Neutrophil (primary cell): ENCODE results near the gene IFT27.

Experiments used
- H3K27ac ChIP-seq: fragments of 200-600 bp; sonication (generic); 2 replicates; pipeline ENCODE4 v1.5.1; 2016; ENCODE audit warnings: mild to moderate bottlenecking, moderate library complexity
- H3K27me3 ChIP-seq: fragments of 200-600 bp; sonication (generic); 2 replicates; pipeline ENCODE4 v1.6.0; 2016; ENCODE audit warnings: mild to moderate bottlenecking
- H3K36me3 ChIP-seq: fragments of 200-600 bp; sonication (generic); 2 replicates; pipeline ENCODE4 v1.5.1; 2017
- H3K4me1 ChIP-seq, 2 experiments: fragments of 200-600 bp in 1 of 2; sonication (generic) in 1 of 2; 1 replicate in 1 of 2; 2 replicates in 1 of 2; pipeline versions ENCODE4 v1.5.1 to v1.6.1; 2013 to 2016; ENCODE audit warnings: low read depth in 1 of 2, low read length in 1 of 2, mild to moderate bottlenecking in 1 of 2, moderate library complexity in 1 of 2; ENCODE audit not compliant: control insufficient read depth in 1 of 2, insufficient read depth in 1 of 2
- H3K4me3 ChIP-seq, 2 experiments: fragments of 200-600 bp in 1 of 2; sonication (generic) in 1 of 2; 1 replicate in 1 of 2; 2 replicates in 1 of 2; pipeline ENCODE4 v1.5.1; 2013 to 2016; ENCODE audit warnings: low read depth in 1 of 2, low read length in 1 of 2, mild to moderate bottlenecking in 1 of 2, moderate library complexity in 1 of 2
- H3K9me3 ChIP-seq: fragments of 200-600 bp; sonication (generic); 2 replicates; pipeline ENCODE4 v1.5.1; 2016
- TF ChIP-seq, protein P1 (sequence below): fragments of 200-600 bp; sonication (generic); IDR thresholded peaks from 2 replicates; pipeline ENCODE4 v1.5.1; 2016; ENCODE audit warnings: antibody characterized with exemption

The IFT27 gene

DNA sequence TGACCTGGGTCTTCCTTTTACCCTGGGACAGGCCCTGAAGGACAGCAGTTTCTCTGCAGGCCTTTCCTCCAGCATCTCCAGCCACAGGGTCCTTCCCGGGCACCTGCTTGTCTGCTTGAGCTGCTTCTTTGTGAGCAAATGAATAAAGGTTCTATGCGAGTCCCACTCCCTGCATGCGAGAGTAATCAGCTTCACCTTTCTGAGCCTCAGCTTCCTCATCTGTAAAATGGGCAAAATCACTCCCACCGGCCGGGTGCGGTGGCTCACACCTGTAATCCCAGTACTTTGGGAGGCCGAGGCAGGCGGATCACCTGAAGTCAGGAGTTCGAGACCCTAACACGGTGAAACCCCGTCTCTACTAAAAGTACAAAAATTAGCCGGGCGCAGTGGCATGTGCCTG is 31.1 kb downstream of the IFT27 start:
- no peaks in the 10 kb centered on the region for H3K36me3 ChIP-seq
- no peak overlapping the region for H3K4me3 ChIP-seq
- H3K4me1 ChIP-seq: no peaks in the 10 kb centered on the region
- no peak overlapping the region for H3K27ac ChIP-seq
- no peaks in the 10 kb centered on the region for H3K9me3 ChIP-seq
- H3K27me3 ChIP-seq: peaks cover 10% of the 10 kb centered on the region
- TF ChIP-seq, protein P1, sequence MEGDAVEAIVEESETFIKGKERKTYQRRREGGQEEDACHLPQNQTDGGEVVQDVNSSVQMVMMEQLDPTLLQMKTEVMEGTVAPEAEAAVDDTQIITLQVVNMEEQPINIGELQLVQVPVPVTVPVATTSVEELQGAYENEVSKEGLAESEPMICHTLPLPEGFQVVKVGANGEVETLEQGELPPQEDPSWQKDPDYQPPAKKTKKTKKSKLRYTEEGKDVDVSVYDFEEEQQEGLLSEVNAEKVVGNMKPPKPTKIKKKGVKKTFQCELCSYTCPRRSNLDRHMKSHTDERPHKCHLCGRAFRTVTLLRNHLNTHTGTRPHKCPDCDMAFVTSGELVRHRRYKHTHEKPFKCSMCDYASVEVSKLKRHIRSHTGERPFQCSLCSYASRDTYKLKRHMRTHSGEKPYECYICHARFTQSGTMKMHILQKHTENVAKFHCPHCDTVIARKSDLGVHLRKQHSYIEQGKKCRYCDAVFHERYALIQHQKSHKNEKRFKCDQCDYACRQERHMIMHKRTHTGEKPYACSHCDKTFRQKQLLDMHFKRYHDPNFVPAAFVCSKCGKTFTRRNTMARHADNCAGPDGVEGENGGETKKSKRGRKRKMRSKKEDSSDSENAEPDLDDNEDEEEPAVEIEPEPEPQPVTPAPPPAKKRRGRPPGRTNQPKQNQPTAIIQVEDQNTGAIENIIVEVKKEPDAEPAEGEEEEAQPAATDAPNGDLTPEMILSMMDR: no peak

DNA sequence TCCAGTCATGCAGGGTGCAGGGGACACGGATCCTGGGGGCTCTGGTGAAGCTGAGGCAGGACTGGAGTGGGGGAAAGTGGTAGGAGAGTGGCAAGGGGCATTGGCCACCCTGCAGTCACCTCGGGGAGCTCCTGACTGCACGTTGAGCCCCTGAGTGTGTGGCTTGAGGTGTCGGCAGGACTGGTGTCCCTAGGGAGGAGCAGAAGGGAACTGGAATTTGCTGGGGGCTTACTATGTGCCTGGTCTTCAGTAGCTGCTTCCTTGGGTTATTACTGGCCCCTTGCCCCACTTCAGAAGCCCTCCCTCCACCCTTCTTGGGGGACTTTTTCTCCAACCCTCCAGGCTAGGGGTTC is 31.5 kb downstream of the IFT27 start:
- peaks cover 14% of the 10 kb centered on the region for H3K27me3 ChIP-seq
- H3K9me3 ChIP-seq: no peaks in the 10 kb centered on the region
- no peaks in the 10 kb centered on the region for H3K36me3 ChIP-seq
- no peak overlapping the region for H3K27ac ChIP-seq
- TF ChIP-seq, protein P1: no peak
- no peaks in the 10 kb centered on the region for H3K4me1 ChIP-seq
- H3K4me3 ChIP-seq: no peak overlapping the region

DNA sequence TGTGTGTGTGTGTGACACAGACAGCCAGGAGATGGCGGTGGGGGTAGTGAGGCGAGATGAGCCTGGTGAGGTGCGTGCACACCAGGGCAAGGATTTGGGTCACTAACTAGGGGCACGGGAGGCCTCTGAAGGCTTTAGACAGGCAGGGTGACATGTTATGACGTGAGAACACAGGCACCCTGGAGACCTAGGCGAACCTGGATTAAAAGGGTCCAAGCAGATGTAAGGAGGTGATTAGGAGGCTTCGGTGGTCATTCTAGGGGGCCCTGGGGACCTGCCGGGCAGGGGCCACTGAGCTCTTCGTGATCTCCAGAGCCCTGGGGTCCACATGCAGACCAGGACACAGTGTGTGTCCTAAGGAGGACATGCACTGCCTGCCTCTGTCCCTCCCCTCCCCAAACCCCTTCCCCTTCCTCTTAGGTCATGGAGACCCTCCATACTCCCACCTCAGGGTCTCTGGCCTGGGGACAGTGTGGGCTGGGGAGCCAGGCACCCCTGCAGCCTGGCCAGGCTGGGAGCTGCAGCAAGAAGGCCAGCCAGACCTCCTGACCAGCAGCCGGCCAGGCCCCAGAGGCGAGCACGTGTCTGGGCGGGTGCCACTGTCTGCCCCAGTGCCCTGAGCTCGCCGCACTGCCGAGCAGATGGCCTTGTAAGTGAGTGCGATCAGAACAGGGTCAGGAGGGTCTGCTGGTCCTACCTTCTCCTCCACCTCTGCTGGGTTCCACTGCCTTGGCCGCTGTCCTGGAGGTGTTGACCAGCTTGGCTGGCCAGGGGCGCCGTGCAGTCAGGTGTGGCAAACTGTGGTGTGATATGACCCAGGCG is 32.1 kb downstream of the IFT27 start:
- Histone ChIP-seq H3K4me1 (no peaks in the 10 kb centered on the region), H3K27me3 (peaks cover 18% of the 10 kb centered on the region), H3K36me3 (no peaks in the 10 kb centered on the region), H3K27ac (no peak overlapping the region), H3K9me3 (no peaks in the 10 kb centered on the region), H3K4me3 (no peak overlapping the region)
- TF ChIP-seq, protein P1: no peak

DNA sequence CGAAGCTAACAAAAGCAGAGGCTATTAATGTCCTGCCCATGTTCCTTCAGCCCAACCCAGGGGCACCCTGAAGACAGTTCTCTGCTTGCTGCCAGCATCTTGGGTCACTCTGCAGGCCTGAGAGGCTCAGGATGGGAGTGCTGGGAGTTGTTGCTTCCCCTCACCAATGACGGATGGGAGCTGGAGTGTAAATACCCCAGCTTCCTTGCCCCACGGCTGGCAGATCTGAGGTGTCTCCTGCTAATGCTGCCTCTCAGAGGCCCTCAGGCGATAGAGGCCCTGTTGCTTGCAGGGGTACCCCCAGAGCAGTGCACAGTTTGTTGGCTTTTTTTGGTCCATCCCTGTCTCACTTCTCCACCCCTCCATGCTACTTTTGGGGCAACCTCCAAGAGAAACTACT is 32.9 kb downstream of the IFT27 start:
- Histone ChIP-seq H3K27me3 (peaks cover 26% of the 10 kb centered on the region), H3K9me3 (no peaks in the 10 kb centered on the region), H3K36me3 (no peaks in the 10 kb centered on the region), H3K4me3 (no peak overlapping the region), H3K27ac (no peak overlapping the region), H3K4me1 (no peaks in the 10 kb centered on the region)
- TF ChIP-seq, protein P1: no peak

DNA sequence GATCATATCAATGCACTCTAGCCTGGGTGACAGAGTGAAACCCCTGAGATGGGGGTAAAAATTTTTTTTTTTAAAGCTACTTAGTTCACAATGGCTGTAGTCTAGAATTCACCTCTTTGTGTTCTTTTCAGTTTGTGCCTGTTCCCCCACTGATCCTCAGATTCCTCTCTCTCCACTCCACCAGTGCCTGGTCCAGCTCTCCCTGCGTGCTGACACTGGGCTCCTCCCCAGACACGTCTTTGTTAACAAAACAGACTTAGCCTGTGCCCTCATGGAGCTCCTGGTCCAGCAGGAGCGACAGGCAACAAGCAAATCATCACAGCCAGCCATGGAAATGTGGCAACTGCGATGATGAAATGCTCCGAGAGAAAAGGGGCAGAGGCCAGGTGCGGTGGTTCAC is 34.0 kb downstream of the IFT27 start:
- peaks cover 36% of the 10 kb centered on the region for H3K27me3 ChIP-seq
- no peaks in the 10 kb centered on the region for H3K36me3 ChIP-seq
- TF ChIP-seq, protein P1: no peak
- no peak overlapping the region for H3K4me3 ChIP-seq
- no peaks in the 10 kb centered on the region for H3K9me3 ChIP-seq
- no peak overlapping the region for H3K27ac ChIP-seq
- H3K4me1 ChIP-seq: no peaks in the 10 kb centered on the region
